HK-2 (cell line): ENCODE measurements around the gene MPC1L.
A peak's percentile ranks its signal among the peaks of the same experiment; 100 is the strongest.
"Not testable (repeated sequence)": the region's sequence is repeated elsewhere in the genome, so short reads cannot be mapped to it uniquely, and the experiment has no call there.

Source experiments
- DNase-seq: peaks from one replicate; pipeline ENCODE4 v3.0.0-alpha.2; 2018; ENCODE audit not compliant: unreplicated experiment

MPC1L gene

GRCh38 chrX:40623139-40623536, at the start of gene MPC1L:
TSS of gene MPC1L (plus strand) at chrX:40623428. CDS start at chrX:40623566, 138 bp downstream.
- no peak for DNase-seq

- DNase-seq = peak; percentile 15
These were observed 49.5 kb upstream of the MPC1L start for GRCh38 chrX:40573763-40574162.

- DNase-seq = not testable (repeated sequence)
These were observed 47.8 kb upstream of the MPC1L start for GRCh38 chrX:40575411-40575810.

GRCh38 chrX:40576291-40576690, 46.9 kb upstream of the MPC1L start:
- no peak for DNase-seq

GRCh38 chrX:40578039-40578695, 45.1 kb upstream of the MPC1L start:
- DNase-seq = no peak

- DNase-seq = no peak
These were observed 44.1 kb upstream of the MPC1L start for GRCh38 chrX:40579141-40579540.

- DNase-seq = no peak
These were observed 43.2 kb upstream of the MPC1L start for GRCh38 chrX:40579900-40580536.

GRCh38 chrX:40580537-40581335, 42.5 kb upstream of the MPC1L start, which contains the start of gene ATP6AP2:
TSS of gene ATP6AP2 (plus strand) at chrX:40580970. CDS start at chrX:40581066, 96 bp downstream.
- DNase-seq = peak; percentile 92

- no peak for DNase-seq
These were observed 41.8 kb upstream of the MPC1L start for GRCh38 chrX:40581336-40581920.

GRCh38 chrX:40582178-40582577, 41.0 kb upstream of the MPC1L start:
- DNase-seq = not testable (repeated sequence)

GRCh38 chrX:40582811-40583210, 40.4 kb upstream of the MPC1L start:
- no peak for DNase-seq

GRCh38 chrX:40587623-40588022, 35.6 kb upstream of the MPC1L start:
- DNase-seq = not testable (repeated sequence)

- DNase-seq = not testable (repeated sequence)
These were observed 33.5 kb upstream of the MPC1L start for GRCh38 chrX:40589616-40590321.

- DNase-seq = no peak
These were observed 19.8 kb upstream of the MPC1L start for GRCh38 chrX:40603446-40603845.

- DNase-seq = no peak
These were observed 15.8 kb upstream of the MPC1L start for GRCh38 chrX:40607381-40607780.

- DNase-seq = no peak
These were observed 10.7 kb upstream of the MPC1L start for GRCh38 chrX:40612511-40612910.

GRCh38 chrX:40615976-40616375, 7.3 kb upstream of the MPC1L start:
- no peak for DNase-seq

- no peak for DNase-seq
These were observed 5.7 kb upstream of the MPC1L start for GRCh38 chrX:40617566-40617965.

GRCh38 chrX:40622479-40623138, 619 bp upstream of the MPC1L start:
- no peak for DNase-seq

- DNase-seq = no peak
These were observed 437 bp downstream of the MPC1L start for GRCh38 chrX:40623665-40624064.

GRCh38 chrX:40625294-40625693, 2.1 kb downstream of the MPC1L start:
- DNase-seq = no peak
